Amniotic epithelial cell (primary cell): ENCODE measurements around the gene PAFAH1B2.
A peak's percentile ranks its signal among the peaks of the same experiment; 100 is the strongest.

Source experiments
- DNase-seq: peaks from one replicate; pipeline ENCODE4 v3.0.0-alpha.2; 2010; ENCODE audit warnings: low read depth

Gene PAFAH1B2

GRCh38 chr11:117188620-117189081 is 44.6 kb downstream of the PAFAH1B2 start:
- DNase-seq, result no peak

DNA sequence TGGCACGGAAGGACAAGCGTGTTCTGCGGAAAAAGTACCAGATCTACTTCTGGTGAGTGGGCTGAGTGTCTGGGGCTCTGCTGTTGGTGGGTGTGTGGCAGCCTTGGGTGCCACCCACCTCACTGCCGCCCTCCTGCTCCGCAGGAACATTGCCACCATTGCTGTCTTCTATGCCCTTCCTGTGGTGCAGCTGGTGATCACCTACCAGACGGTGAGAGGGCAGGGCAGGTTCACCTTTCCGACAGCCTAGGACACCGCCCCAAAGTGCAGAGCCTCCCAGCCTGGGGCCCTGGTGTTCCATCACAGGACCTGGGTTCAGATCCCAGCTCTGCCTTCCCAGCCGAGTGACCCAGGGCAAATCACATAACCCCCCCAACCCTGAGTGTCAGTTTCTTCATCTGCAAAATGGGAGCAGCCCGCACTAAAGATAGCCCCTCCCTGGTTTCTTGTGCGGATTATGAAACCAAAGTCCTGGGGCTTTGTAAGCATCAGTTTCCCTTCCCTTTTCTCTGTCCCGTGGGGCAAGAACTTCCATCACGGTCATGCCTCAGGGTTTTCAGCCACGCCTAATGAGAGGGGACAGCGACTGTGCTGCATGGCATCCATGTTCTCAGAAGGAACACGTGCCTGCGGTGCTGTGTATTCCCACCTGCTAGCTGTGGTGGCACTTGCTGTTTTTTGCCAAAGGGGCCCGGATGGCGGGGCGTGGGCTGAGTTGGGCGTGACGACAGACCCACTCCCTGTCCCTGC is 45.3 kb downstream of the PAFAH1B2 start:
- DNase-seq, result no peak

DNA sequence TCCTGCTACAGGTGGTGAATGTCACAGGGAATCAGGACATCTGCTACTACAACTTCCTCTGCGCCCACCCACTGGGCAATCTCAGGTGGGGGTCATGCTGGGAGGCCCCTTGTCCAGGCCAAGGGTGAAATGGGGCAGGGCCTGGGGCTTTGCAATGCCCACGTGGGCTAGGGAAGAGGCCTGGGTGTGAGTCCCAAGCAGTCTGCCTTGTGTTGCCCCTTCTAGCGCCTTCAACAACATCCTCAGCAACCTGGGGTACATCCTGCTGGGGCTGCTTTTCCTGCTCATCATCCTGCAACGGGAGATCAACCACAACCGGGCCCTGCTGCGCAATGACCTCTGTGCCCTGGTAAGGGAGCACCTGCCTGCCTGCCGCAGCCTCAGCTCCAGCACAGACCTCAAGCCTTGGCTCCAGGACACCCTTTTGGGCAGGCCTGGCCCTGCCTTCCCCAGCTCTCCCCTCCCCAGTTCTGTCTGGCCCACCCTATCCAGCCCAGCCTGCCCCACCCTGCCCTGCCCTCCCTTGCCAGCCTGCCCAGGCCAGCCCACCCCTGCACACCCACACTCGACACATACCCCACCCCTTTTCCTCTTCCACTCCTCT is 46.0 kb downstream of the PAFAH1B2 start:
- DNase-seq, result no peak

- DNase-seq, result no peak
Measured at GRCh38 chr11:117191680-117192400, 47.8 kb downstream of the PAFAH1B2 start.

- no peak for DNase-seq
Measured at GRCh38 chr11:117192401-117192875, 48.4 kb downstream of the PAFAH1B2 start.

- DNase-seq, result no peak
Measured at GRCh38 chr11:117193130-117194020, 49.3 kb downstream of the PAFAH1B2 start.

GRCh38 chr11:117194267-117194666 is 50.2 kb downstream of the PAFAH1B2 start:
- no peak for DNase-seq

GRCh38 chr11:117195258-117195657 is 51.2 kb downstream of the PAFAH1B2 start:
- DNase-seq, result no peak

DNA sequence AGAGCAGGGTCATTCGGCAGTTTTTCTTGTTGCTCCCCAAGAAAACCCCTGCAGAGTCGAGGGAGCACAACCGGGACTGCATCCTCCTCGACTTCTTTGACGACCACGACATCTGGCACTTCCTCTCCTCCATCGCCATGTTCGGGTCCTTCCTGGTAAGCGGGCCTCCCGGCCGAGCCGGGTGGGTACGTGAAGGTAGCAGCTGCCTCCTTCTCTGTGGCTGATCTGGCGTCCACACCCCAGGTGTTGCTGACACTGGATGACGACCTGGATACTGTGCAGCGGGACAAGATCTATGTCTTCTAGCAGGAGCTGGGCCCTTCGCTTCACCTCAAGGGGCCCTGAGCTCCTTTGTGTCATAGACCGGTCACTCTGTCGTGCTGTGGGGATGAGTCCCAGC is 51.7 kb downstream of the PAFAH1B2 start:
- no peak for DNase-seq

- no peak for DNase-seq
Measured at GRCh38 chr11:117197006-117197405, 52.9 kb downstream of the PAFAH1B2 start.

DNA sequence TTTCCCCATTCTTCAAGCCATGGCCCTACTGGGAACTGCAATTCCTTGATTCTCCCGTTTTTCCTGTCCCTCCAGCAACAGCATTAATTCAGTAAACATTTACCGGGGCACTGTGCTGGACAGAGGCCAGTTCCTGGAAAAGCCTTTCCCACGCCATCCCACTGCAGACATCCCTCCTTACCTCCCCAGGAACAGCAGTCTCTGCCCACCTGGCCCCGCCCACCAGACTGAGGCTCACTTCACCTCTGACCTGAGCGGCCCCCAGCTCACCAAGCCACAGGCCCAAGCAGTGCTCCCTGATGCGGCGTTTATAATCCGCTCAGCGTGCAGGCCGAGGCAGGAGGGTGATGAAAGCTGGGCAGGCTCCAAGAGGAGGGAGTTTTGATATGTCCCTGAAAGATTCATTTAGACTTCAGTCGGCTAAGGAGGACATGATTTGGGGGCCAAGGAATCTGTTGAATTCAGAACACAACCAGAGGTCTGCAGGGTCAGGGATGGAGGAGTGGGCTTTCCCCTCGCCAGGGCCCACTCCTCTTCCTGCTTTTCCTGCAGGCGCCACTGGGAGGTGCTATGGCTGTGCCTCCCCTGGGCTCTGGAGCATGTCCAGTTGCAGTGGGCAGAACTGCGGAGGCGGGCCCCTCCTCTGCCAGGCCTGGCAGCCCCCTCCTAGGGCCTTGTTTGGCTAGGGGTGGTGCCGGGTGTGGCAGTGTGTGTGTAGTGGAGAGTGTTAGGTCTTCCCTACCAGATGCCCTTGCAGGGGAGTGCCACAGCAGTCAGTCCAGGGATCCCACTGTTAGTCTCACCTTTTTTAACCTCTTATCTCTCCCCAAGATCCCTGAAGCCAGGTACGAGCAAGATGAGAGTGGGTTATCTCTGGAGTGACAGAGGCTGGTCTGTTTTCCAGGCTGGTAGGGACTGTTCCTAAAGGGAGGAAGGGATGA is 53.7 kb downstream of the PAFAH1B2 start:
- peak; percentile 27 for DNase-seq

DNA sequence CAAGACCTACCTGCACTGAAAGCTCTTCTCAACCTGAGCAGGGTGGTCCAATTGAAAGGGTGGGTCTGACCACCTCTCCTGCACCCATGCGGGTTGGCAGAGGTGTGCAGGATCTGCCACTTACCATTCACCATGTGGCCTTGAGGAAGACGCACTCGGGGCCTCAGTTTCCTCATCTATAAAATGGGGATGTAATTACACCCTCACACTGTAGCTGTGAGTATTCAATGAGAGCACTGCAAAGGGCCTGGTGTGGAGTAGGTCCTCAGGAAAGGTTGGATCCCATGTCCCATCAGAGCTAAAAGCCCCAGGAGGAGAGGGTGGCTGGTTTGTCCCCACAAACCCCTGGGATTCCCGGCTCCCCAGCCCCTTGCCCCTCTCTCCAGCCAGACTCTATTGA is 54.5 kb downstream of the PAFAH1B2 start:
- DNase-seq, result no peak

GRCh38 chr11:117199053-117199915 is 55.2 kb downstream of the PAFAH1B2 start, which contains the start of gene TAGLN:
Gene TAGLN, plus strand, starts transcription at chr11:117199370. Its CDS starts 3,644 bp downstream, at chr11:117203014.
- DNase-seq, result peak; percentile 79

DNA sequence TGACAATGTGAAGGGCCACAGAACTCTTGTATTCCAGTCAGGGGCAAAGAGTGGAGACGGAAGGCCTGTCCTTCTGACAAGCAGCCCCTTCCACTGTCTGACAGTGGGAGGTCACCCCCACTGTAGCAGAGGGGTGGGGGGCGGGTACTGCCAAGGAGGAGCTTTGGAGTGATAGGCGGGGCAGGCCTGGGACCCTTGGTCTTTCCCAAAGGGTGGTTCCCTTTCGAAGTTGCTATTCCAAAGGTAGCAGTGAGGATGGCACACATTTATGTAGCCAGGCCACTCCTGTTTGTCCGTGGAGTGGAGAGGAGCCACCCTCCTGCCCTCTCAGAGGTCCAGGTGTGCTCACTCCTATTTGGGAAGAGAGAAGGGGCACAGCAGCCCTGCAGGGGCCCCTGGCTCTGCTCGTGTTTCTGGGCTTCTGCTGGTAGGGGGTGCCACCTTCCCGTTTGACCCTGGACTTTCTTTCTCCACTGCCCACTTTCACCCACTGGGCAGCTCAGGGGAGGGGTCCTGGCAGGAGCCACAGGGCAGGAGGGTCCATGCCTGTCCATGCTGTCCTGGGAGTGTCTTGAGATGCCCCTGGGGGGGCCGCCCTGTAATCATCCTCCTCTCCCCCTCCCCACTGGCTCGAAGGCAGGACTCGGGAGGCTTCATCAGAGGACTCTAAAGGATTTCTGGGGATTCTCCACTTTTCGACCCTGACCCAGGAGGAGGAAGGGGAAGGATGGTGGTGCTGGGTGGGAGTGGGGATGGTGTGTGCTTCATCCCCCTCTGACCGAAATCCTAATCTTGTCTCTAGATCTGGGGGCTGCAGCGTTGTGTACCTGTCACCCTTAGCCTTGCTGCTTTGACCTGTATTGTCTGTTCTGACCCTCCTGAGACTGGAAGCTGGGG is 56.1 kb downstream of the PAFAH1B2 start:
- DNase-seq, result no peak

DNA sequence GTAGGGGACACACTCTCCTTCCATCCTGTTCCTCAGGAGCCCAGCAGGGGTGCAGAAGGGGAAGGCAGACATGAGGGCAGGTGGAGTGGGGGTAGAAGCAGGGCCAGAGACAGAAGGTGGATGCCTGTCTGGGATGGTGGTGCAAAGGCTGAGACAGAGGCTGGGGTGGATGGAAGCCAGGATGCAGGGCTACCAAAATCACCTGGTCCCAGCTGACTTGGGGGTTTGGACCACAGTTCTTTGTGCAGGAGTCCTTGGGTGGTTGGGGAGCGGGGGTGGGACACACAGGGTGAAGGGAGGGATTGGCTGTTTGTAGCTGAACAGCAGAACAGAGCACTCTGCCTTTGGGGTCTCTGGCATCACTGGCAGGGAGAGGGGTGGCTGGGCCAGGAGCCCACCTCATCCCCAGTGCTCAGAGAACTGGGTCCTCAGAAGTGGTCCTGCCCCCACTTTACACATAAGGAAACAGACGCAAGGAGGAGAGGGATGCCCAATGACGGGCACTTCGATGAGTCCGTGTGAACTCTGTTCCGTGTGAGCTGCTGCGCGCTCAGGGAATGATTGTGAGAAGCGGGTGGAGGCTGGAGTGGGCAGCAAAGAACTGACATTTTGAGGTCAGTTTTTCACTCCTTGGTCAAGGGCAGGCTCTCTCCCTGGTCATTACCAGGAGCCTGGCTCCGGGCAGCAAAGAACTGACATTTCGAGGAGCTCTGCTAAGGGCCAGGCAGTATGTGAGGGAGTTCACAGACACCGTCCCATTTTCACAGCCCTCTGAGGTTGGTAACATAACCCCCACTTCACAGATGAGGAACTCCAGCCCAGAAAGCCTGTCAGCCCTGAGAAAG is 56.9 kb downstream of the PAFAH1B2 start:
- no peak for DNase-seq

DNA sequence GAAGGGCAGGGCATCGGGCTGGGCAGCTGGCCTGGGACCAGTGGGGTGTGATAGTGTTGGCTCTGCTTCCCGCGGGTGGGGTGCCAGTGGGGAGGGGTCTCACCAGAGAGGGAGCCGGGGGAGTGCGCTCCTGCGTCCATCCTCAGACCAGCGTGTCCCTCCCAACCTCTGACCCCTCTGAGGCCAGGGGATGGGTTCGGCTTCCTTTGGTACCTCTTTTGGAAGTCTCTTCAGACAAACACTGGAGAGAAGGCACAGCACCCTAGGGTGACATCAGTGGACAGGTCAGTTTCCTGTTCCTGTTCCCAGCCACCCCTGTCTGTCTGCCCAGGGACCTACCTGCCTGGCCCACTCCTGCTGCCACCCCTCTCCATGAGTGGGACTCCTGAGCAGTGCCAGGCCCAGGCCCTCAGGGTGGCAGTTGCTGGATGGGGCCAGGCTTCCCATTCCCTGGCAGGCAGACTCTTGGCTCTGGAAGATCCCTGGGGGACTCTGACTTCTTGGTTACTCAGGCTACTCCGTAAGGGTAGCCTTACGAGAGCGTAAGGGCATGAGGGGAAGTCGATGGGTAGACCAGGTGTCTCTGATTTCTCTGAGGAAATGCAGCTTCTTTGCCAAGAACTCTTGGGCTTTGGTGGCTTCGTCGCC is 57.7 kb downstream of the PAFAH1B2 start:
- no peak for DNase-seq
